ENCODE data around the gene IL17RA.

Gene IL17RA

DNA sequence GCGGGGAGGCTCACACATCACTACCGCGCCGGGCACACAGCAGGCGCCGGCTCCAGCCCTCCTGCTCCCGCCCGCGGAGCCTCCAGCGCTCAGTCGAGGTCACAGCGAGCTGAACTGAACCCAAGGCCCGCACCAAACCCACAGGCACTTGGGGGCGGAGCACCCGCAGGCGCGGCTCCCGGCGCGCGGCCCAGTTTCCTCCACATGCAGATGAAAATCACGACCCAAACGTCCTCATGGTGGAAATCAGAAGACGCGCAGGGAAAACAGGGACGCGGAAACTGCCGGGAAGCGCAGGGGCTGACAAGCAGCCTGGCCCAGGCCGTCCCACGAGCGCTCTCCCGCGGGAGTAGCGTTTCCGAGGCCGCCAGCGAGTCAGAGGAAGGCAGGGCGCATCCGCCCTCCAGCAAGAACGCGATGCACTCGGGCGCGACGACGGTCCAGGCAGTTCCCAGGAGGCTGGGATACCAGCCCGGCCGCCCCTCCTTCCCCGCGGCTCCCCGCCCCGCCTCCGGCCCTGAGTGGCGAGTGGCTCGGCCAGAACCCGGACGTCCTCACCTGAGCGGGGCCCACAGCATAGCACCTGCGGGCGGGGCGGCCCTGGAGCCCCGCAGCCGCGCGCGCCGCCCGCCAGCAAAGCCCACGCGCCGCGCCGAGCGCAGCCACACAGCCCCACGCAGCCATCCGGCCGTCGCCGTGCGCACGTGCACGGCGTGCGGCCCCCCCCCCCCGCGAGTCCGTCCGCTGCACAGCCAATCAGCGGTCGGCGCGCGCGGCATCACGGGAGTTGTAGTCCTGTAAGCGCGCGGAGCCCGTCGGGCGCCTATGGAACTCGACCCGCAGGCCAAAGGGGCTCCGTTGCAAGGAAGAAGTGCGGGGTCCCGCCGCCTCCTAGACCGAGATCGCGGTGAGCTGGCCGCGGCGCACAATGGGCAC, 74.0 kb downstream of the IL17RA start, which contains the start of gene HDHD5:
HDHD5 (minus strand) TSS at position 710 of the 936 bp plus-strand sequence; CDS start at position 684, 26 bp downstream.
- peak; percentile 79 for DNase-seq

DNA sequence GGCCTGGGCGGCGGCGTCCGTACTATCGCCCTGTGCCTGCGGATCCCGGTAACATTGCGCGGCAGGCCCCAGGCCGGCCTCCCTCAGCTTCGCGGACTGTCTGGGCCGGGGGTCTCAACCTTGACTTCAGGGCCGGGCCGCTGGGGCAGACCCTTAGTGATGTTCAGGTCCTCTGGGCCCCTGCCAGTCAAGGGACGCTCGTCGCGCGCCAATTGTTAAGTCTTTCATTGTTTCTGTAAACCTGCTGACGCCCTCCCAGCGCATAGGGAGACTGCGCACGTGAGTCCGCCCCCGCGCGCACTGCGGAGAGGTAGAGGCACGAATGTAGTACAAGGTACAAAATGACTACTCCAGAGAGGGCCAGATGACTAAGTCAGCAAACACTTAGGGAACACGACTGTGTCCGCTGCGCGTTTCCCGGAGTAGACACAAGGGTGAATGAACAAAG, 74.7 kb downstream of the IL17RA start:
- DNase-seq = peak; percentile 32

DNA sequence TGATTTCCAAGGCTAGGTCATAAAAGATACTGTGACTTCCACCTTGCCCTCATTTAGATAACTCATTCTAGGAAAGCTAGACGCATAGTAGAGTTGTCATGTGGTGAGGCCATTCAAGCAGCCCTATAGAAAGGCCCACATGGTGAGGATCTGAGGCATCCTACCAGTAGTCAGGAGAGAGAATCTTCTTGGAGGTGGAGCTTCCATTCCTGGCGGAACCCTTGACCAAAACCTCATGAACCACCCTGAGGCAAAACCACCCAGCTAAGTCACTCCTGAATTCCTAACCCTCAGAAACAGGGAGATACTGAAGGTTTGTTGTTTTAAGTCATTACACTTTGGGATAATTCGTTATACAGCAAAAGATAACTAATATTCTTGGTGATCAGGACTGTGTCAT, 77.2 kb downstream of the IL17RA start:
- no peak for DNase-seq

DNA sequence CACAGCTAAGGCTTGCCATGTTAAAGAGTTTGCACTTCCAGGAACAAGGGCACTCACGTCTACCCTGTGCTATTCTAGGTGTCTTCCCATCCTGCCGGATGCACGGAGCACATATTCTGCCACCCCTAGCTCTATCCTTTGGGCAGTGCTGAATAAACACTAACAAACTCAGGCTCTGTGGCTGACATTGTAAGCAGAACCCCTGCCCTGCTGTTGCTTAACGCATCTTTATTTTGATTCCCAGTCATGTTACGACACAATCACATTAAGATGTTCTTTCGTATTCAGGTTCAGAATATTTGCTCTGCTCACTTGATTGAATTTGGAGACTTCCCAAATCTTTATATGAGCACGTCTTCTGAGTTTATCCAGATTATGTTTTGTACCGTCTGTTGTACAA, 77.9 kb downstream of the IL17RA start:
- DNase-seq = no peak

DNA sequence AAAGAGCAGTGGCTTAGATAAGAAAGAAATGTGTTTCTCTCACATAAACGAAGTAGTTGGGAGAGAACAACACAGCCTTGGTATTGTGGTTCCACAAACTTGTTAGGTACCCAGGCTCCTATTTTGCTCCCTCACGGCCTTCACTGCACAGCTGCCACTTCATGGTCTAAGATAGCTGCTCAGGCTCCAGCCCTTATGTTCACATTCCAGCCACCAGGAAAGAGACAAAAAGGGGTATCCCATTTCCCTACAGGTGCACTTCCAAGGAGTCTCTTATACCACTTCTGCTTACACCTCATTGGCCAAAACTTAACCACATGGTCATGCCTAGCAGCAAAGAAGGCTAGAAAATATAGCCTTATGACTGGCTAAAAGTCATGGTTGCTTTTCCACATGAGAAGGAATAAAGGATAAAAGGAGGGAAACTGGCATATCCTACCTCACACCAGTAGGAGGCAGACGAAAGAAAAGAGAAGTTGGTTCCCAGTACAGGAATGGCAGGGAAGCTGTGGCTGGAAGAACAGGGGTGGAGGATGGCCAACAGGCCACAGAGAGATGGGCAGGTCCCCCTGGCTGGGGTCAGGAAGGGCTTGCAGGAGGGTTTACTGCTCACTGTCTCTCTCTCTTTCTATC, 79.7 kb downstream of the IL17RA start:
- no peak for DNase-seq

Measured in NCI-H1105 (cell line).